LHCN-M2 (cell line): ENCODE data around the gene LRRK2. TPM values are rescaled to one million over a fixed set of nuclear protein-coding genes. Genes with fewer than 3 reads are reported as not detected.
A peak's percentile ranks its signal among the peaks of the same experiment; 100 is the strongest.
"Not testable (repeated sequence)": the region's sequence is repeated elsewhere in the genome, so short reads cannot be mapped to it uniquely, and the experiment has no call there.

Source experiments
- DNase-seq: peaks from one replicate; pipeline ENCODE4 v3.0.0-alpha.2; 2012; ENCODE audit warnings: low read depth
- total RNA-seq: library from RNA; depleted of rRNA; stranded (reverse); fragments of >200 nt; gene quantifications from 2 replicates; pipeline ENCODE4 v1.2.3, GENCODE V29; 2014

LRRK2 gene
- total RNA-seq, 1 experiment from 2014 or later: 1.4 TPM

DNA sequence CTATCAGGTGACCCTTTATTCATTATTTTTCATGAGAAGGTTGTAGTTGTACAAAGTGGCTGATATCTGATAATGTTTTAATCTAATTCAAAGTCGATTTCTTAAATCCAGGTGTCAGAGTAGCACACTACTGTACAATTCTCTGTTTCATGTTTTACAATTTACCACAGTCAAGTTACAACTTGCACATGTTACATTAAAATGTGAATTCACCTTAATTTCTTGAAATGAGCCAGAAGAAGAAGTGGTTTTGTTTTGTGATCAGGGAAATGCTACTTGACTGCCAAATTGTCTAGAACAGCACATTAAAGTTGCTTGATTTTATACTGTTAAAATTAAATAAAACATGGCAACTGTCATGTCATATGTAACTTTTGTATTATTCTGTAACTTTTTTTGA is 23.2 kb downstream of the LRRK2 start:
- no peak for DNase-seq

DNA sequence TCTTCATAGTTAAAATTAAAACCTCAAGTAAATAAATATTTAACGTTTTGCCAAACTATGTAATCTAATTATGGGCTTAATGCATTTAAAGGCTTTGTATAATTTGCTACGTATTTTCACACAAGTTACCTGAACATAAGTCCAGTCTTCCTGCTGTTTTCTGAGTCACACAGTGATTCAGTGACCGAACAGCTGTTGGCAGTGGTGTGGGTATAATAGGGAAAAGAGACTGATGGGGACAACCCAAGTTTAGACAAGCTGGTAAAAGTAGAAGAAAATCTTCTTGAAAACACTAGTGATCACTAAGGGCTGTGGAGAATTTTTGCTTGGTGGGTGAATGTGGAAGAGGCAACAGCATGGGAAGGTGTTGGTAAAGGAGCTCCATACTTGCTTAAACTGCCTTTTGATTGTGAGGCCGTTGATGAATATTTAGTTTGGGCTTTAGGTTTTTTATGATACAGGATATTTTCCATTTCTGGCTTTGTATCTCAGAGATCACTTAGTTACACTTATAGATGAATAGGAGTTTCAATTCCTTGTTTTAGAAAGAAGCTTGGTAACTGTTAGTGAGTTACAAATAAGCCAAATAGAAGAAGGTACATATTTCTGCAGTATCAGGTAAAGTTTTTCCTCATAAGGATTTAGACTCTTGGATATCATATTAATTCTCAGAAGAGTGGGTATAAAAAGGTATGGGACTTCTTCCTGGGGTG is 23.9 kb downstream of the LRRK2 start:
- DNase-seq: peak; percentile 74

DNA sequence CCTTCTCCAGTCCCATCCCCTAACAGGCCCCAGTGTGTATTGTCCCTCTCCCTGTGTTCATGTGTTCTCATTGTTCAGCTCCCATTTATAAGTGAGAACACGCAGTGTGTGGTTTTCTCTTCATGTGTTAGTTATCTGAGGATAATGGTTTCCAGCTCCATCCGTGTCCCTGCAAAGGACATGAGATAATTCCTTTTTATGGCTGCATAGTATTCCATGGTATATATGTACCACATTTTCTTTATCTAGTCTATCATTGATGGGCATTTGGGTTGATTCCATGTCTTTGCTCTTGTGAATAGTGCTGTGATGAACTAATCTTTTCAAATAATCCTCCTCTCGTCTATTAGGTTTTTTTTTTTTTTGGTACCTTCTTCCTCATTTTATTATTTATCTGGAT is 25.9 kb downstream of the LRRK2 start:
- DNase-seq: not testable (repeated sequence)

DNA sequence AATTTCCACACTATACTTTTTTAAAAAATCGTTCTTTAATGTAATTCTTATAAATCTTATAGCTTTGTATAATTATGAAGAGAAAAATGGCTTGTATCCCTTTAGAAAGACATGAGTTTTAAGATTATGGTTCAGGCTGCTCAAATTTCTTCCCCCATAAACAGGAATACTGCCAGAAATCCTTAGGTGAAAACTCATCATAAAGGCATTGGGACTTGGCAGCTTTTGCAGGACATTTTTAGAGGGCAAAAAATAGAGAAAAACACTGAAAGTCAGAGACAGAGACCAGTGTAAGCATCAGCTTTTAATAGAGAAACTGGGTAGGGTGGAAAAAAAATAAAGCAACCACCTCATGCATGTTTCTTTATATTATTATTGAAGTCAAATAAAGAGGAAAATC is 29.1 kb downstream of the LRRK2 start:
- DNase-seq: peak; percentile 26

DNA sequence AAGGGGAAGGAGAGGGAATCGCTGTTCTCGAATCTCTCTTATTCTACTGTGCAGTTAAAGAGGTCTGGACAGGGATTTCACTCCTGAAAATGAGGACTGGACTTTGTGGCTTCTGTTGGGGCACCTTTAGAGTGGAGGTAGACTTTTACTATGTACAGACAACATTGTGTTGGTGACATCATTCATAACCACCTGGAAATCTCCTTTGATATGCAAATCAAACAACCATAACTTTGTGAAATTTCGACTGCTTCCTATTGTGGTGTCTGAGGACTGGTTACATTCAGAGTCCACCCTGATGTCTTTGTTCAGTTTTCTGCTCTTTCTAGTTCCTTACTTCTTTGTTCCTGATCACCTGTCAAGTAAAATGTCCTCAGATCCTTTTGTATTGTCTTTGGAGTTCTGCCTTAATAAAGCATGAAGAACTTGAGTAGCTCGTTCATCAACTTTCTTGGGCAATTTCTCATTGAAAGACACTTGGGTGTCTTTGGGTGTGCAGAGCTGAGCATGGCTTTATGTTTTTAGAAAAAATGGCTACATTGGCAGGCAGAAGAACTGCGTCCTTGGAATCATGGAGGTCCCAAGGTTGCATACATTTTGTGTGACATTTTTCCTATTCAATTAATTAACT is 29.8 kb downstream of the LRRK2 start:
- DNase-seq: no peak

DNA sequence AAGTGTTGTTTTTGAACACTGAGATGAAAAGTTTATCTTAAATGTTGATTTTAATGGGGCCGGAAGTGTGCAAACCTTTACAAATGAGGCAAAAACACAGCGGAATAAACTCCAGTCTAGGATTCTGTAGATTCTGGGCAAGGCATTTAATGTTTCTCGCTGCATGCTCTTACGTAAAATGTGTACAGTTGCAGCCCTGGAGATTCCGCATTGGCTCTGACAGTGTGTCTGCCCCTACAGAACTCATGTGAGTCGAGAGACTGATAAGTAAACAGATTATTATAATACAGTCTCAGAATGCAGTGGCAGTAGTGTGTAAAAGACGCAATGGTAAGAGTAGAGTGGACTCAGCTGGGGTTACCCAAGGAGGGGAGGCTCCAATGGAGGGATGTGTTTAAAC is 33.6 kb downstream of the LRRK2 start:
- no peak for DNase-seq

DNA sequence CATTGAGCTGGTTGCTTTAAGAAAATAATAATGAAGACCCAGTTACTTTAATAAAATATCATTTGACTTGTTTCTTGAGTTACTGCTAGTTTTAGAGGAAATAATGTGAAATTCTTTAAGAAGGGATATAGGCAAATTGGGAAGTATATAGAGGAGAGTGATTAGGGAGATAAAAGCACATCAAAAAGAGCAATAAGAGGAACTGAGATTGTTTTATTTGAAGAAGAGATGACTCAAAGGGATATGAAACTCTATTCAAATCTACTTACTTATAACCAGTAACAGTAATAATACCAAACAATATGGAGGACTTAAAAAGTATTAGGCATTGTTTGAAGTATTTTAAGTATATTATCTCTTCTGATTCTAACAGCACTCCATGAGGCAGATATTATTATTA is 37.1 kb downstream of the LRRK2 start:
- no peak for DNase-seq

DNA sequence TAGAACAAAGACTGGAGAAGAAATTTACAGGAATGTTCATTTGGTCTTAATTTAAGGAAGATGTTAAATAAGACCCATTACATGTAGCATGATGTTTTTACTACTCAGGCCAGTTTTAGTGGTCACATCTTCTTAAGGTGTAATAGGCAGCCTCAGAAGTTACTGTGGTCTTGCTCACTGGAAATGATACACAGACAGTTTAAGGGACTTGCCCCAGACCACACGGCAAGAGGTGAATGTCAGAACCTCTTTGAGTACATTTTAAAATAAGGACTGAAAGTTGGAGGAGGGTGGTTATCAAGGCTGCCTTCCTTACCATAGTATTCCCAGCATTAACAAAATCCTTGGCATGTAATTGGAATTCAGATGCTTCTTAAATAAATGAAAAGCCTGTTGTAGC is 37.9 kb downstream of the LRRK2 start:
- no peak for DNase-seq

DNA sequence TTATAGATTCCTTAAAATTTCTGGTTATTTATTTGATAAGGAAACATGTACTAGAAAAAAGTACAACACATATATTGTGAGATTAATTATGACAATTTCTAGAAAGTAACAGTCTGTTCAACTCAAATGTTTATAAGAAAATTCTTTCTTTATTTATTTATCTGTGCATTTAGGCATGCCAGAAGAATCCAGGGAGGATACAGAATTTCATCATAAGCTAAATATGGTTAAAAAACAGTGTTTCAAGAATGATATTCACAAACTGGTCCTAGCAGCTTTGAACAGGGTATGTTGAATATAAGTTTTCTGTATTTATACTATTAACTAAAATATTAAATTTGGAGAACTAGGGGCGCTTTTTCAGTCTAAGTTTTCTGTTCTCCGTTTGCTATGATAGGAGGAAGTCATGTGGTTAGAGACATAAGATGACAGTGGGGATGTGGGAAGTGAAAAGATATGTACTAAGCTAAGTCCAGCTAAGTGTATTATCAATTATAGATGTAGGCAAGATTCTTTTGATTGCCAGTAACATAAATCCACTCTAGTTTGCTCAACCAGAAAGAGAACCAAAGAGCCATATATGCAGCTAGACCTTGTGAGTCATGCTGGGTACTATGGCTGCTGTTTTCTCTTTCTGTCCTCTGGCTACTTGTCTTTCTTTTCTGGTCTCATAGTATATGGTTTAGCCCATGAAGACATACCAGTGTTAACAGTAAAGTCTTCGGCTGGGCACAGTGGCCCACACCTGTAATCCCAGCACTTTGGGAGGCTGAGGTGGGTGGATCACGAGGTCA is 39.0 kb downstream of the LRRK2 start:
- no peak for DNase-seq

DNA sequence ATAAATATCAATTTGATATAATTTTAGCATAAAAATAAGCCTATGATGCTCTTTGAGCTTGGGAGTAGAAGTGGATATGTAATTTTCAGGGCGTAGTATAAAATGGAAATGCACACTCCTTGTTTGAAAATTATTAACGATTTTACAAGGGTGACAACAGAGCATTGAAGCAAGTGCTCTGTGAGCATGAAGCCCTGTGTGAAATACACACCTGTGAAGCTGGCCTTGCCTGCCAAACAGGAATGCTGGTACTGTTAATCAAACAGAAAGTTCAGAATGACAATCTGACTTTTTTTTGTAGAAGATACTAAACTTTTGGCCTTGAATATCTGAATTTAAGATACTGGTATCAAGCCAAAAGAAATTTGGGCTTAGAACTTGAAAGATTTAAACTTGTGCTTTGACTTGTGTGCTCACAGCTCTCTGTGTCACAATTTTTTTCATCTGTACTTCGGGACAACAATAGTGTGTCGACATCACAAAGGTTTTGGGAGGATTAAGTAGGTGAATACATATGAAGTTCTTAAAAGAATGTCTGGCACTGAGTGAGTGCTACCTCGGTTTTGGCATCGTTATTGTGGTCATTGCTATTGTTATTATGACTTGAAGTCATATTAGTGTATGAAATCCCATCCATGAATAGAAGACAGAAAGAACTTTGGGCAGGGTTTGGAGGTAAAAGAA is 47.3 kb downstream of the LRRK2 start:
- DNase-seq: no peak

DNA sequence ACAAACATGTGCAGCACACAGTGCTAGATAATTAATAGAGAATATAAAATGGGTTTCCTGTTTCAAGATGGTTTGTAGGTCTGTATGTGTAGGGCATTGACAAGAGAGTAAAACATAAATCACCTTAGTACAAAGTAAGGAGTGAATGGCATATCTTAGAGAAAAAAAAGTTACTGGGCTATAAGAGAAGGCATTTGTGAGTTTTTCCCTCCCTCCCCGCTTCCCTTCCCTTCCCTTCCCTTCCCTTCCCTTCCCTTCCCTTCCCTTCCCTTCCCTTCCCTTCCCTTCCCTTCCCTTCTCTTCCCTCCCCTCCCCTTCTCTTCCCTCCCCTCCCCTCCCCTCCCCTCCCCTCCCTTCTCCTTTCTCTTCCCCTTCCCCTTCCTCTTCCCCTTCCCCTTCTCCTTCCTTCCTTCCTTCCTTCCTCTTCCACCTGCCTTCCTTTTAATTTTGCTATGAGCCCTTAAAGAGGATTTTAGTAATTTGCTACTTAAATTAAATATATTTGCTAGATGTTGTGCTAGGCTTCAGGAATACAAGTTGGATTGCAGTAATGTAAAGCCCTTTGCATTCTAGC is 57.1 kb downstream of the LRRK2 start:
- no peak for DNase-seq

DNA sequence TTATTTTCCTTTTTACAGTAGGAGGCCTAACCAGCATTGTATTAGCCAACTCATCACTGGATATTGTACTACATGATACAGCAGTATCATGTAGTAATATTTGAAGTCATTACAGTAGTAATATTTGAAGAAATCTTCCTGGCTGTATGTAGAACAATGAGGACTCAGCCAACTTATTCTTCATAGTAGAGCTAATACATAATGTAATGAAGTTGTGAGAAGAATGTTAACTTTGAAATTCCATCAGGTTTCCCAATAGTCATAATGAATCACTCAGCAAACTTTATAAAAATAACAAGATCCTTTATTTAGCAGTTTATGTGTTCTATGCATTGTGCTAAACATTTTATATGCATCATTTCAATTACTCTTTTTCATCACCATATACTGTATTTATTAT is 61.8 kb downstream of the LRRK2 start:
- no peak for DNase-seq

DNA sequence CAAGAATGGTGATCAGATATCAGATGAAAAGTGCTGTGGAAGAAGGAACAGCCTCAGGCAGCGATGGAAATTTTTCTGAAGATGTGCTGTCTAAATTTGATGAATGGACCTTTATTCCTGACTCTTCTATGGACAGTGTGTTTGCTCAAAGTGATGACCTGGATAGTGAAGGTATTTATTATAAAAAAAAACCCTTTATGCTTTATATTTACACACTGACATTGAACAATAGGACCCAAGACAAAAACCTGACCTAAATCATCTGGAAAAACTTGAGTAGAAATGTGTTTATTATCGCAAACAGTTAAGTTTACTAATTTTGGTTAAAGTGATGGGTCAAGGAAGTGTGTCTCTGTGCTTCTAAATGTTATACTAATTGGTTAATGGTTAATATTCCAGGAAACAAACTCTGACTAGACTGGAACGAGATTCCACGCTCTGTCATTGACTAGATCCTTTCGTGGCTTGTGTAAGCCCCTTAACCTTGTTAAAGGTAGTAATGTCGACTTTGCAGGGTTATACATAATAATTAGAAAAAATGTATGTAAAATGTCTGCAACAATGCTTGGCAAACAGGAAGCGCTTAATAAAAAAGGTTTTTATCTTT is 62.7 kb downstream of the LRRK2 start:
- DNase-seq: no peak

DNA sequence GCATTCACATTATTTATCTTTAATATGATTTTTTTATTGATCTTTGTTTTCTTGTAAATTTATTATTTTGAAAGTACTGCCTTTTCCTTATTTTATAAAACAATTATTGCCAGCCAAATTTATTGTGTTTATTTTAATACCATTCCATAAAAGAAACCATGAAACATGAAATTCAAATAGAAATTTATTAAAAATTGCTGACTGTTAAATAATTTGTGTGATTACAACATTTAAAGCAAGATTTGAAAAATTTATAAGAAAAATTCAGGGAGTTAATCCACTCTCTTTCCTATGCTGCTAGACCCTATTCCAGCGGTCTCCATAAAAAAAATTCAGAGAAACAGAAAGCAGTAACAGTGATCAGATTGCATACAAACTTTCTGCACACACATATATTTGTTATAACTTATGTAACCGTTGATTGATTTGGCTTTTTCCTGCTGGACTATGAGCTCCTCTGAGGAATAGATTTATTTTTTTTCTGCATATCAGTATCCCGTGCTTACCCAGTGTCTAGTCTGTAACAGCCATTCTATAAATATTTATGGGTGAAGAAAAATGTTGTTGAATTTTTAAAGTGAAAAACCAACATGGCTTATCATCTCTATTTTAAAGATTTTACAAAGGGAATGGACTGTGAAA is 68.1 kb downstream of the LRRK2 start:
- DNase-seq: no peak

DNA sequence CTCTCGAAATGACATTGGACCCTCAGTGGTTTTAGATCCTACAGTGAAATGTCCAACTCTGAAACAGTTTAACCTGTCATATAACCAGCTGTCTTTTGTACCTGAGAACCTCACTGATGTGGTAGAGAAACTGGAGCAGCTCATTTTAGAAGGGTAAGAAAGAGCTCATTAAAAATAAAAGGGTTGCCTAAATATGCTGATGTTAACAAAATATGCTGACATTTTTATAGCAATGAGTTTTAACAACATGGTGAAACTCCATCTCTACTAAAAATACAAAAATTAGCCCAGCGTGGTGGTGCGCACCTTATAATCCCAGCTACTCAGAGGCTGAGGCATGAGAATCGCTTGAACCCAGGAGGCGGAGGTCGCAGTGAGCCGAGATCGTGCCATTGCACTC is 73.5 kb downstream of the LRRK2 start:
- no peak for DNase-seq

DNA sequence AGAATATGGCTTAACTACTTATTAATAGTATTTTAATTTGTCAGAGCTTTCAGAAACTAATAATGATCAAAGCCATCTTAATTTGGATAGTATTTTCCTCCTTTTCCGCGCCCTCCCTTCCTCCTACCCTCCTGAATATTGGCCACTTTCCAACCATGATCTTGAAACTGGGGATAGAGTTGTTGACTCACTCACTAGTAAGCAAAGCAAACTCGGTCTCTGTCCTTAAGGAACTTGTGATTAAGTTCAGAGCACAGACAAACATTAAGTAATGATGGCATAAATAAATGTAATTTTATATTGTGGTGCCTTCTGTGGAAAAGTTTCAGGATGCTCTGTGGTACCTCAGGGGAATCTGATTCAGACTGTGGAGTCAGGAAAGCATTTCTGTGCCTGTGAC is 75.7 kb downstream of the LRRK2 start:
- peak; percentile 10 for DNase-seq

DNA sequence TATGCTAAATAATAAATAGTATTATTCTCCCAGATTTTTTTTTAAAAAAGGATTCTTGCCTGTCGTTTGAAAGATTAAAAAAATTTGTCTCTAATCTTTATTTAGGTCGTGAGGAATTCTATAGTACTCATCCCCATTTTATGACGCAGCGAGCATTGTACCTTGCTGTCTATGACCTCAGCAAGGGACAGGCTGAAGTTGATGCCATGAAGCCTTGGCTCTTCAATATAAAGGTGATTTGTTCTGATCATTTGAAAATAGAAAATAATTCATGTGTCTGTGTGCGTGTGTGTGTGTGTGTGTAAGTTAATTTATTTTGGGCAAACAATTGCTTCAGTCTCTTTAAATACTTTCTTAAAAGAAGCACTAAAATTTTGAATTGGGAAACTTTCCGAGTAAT is 84.2 kb downstream of the LRRK2 start:
- no peak for DNase-seq

DNA sequence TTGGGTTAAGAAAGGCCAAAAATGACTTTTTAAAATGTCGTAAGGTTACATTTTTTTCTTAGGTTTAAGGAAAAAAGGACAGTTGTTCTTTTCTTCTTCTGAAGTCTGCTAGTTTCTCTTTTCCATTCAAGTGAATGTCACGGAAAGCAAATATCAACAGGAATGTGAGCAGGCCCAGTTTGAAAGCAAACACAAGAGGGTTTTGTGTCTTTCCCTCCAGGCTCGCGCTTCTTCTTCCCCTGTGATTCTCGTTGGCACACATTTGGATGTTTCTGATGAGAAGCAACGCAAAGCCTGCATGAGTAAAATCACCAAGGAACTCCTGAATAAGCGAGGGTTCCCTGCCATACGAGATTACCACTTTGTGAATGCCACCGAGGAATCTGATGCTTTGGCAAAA is 85.4 kb downstream of the LRRK2 start:
- DNase-seq: no peak

DNA sequence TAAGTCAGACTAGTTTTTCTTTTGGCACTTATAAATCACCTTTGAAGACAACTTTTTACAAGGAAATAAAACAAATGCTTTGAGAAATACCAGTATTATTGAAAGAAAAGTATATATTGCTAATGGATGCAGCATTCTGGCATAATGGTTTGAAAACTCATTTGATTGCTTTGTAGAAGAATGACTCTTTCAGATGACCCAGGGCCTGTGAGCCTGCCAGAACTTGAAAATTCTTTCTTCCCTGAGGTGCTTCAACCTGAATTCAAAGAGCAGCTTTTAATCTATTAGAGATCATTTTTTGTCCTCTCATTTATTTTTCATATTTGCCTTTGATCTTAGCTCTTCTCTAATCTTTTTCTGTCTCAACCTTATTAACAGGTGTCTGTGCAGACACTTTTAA is 87.4 kb downstream of the LRRK2 start:
- no peak for DNase-seq

DNA sequence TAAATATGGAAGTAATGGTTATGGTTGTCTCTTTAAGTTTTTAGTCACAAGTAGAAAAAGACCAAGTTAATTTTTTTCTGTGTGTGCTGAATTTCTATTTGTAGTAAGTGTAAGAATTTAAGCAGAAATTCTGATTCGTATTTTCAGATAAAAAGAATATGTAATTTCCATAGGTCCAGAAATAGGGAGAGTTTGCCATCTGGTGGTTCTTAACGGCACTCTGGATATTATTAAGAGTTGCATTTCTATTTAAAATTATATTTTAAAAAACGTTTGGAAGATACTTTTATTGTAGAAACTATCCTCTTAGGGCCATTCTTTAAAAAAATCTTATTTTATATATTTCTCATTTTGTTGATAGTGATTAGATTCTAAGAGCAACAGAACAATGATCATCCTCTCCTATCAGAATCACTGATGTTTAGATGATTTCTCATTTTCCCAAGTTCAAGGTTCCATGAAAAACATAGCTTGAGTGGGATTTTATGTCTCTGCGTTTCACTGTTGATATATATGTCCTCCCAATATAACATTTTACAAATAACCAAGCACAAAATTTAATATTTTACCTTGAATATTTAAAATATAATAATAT is 88.3 kb downstream of the LRRK2 start:
- peak; percentile 15 for DNase-seq

DNA sequence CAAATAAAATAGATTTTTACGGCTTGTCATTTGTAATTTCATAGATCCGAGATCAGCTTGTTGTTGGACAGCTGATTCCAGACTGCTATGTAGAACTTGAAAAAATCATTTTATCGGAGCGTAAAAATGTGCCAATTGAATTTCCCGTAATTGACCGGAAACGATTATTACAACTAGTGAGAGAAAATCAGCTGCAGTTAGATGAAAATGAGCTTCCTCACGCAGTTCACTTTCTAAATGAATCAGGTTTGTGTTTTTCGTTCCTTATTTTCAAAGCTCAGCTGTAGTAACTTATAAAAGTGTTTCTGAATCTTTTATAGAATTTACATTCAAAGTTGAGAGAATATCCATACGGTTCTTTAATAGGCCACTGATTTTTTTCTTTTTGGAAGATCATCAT is 89.1 kb downstream of the LRRK2 start:
- DNase-seq: no peak
